Raji (cell line): Measurements from ENCODE around the gene SYCP2.

Experiments used
- POLR2A ChIP-seq: IDR thresholded peaks from 2 replicates; pipeline ENCODE4 v1.6.1; 2011; ENCODE audit warnings: low read depth, low read length, control low read depth; ENCODE audit not compliant: insufficient read depth

The SYCP2 gene

DNA sequence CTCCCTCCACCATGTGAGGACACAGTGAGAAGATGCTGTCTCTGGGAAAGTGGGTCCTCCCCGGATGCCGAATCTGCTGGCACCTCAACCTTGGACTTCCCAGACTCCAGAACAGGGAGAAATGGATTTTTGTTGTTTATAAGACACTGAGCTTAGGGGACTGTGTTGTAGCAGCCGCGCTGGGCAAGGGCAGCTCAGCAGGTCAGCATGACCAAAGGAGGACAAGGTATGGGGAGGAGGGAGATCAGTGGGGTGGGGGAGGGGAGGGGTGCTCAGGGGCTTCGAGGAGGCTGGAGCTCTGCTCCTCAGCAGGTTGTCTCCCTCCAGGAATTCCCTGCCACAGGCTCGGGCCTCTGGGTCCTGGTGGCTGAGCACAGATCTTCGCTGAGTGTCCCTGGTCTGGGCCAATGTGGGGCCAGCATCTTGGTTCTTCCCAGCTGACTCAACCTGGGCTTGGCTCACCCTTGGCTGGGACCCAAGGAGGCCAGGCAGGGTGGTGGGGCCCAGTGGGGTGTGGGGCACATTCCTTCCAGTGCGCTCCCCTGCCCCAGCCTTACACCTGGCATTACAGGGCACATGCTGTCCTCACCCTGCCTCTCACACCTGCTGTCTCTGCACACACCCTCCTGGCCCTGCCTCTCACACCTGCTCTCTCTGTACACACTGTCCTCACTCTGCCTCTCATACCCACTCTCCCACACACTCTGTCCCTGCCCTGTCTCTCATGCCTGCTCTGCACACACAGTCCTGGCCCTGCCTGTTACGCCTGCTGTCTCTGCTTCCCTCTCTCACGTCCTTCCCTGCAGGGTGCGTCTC is 107.3 kb downstream of the SYCP2 start:
- TF ChIP-seq POLR2A = no peak

DNA sequence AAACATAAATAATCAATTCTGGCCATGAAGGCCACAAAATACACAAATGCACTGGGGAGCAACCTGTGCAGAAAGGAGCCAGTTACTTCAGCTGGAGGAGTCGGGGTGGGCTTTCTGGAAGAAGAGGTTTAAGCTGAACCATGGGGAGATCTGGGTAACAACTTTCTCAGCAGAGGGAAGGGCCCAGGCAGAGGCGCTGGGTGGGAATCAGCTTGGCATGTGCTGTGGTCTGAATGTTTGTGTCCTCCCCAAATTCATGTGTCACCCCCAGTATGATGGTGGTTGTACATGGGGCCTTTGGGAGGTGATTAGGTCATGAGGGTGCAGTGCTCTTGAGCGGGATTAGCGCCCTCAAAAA is 107.9 kb downstream of the SYCP2 start:
- no peak for TF ChIP-seq POLR2A

DNA sequence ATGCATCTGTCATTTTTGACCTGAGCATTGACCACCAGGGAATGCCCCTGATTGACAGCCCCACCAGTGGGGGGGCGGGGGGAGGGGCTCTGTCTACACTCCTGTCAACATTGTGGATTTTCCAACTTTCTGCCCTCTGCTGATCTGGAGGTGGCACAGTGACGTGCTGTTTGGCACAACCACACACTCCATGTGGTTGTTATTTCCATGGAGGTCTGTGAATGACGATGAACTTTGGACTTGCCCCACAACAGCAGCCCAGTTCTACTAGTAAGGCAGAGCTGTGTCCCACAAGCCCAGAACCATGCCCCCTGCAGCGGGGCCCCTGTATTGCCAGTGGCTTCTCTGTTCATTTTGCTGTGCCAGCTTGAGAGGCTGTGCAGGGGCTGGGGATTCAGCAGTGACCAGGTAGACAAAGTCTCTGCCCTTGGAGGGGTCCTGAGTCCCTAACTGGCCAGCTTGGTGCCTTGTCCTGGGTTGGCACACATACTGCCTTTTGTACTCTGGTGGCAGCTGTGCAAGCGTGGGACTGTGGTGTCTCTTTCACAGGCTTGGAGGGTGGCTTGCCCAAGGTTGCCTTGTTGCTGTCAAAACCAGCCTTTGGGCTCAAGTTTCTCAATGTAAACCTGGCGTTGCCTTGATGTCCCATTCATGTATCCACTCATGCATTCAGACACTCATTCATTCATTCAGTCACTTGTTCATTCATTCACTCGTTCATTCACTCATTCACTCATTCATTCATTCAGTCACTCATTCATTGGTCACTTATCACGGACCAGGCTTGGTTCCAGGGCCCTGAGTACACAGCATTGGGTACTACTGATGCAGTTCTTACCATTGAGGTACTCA is 108.5 kb downstream of the SYCP2 start:
- no peak for TF ChIP-seq POLR2A

DNA sequence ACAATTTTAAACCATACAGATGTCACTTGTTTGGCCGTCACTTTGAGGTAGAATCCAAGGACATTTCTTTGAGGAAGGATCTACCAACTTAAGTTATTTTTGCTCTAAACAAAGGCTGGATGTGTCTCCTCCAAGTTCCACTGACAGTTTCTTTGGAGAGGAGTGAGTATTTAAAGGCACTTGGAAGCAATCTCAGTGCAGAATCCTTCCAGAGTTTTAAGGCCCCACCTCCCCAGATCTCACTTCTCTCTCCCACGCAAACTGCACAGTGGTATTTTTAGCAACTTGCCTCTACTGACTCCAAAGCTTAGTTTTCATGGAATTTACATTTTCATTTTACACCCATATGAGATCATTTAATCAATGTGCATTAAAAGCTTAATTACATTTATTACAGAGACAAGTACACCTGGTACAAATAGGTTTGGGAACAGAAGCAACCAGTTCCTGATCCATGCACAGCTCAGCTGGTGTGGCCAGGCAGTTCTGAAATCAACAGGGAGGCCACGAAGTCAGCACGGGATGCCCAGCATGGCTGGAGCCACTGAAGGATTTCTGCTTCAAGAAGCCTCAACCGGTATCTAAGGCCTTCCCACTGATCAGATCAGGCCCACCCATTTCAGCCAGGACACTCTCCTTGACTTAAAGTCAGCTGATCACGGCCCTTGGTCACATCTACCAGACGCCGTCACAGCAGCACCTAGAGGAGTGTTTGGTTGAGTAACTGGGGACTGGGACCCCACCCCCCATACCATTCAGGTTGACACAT is 109.8 kb downstream of the SYCP2 start:
- TF ChIP-seq POLR2A = no peak

GRCh38 chr20:59823030-59823423 is 110.4 kb downstream of the SYCP2 start:
- TF ChIP-seq POLR2A = no peak

- no peak for TF ChIP-seq POLR2A
These were observed 111.0 kb downstream of the SYCP2 start for GRCh38 chr20:59822291-59823029.

- TF ChIP-seq POLR2A = no peak
These were observed 111.6 kb downstream of the SYCP2 start for GRCh38 chr20:59821788-59822187.

- no peak for TF ChIP-seq POLR2A
These were observed 112.2 kb downstream of the SYCP2 start for GRCh38 chr20:59821201-59821600.

DNA sequence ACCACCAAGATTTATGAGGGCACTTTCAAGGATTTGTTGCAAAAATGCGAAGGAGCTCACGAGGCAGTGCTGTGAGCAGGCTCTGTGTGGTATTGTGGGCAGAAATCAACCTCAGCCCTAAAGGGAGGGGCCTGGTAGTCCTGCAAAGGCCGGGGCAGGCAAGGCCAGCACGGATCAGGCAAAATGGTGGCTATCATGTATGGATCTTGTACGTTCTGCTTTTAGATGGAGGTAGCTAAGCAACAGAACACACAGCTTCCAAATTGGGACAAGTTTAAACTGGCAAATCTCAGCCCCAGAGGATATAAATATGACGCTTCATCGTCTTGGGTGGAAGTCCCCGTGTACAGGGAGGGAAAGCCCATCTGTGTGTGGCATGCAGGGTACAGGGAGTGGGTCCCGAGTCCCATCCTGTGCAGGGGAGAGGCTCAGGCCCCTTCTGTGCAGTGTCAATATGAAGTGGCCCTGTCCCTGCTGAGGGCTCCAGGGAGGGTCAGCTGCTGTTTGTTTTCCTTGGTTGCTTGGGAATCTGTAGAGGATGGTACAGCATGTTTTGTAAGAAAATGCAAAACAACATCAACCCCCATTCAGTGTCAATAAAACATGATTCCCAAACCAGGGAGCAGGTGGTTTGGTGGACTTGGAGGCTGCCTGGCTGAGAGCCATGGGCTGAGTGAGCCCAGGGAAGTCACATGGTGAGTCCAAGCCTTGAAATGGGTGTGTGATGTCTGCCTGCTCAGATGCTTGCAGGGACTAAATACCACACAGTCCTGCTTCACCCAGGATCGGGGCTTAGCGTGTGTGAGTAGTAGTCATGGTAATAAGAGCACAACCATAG is 113.0 kb downstream of the SYCP2 start:
- TF ChIP-seq POLR2A = no peak

DNA sequence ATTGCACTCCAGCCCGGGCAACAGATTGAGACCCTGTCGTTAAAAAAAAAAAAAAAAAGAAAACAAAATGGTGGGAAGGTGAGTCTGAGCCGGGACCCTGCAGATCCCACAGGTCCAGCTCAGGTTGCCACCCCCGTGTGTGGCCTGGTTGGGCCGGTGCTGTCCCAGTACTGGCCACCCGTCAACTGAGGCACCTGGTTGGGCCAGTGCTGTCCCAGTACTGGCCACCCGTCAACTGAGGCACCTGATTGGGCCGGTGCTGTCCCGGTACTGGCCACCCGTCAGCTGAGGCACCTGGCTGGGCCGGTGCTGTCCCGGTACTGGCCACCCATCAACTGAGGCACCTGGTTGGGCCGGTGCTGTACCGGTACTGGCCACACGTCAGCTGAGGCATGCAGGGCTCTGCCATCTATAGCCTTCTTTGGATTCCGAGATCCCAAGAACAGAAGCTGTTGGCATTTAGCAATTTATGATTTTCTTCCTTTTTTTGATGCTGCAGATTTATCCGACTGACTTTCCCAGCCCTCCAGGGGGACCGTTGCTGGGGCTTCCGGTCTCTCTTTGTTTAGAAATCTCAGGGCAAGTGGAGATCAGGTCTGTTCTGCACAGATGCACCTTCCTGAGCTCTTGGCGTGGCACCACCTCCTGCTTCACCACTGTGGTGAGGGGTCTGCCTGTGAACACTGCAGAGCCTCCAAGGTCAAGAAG is 113.8 kb downstream of the SYCP2 start:
- TF ChIP-seq POLR2A = no peak

GRCh38 chr20:59818911-59819310 is 114.5 kb downstream of the SYCP2 start:
- TF ChIP-seq POLR2A = no peak

DNA sequence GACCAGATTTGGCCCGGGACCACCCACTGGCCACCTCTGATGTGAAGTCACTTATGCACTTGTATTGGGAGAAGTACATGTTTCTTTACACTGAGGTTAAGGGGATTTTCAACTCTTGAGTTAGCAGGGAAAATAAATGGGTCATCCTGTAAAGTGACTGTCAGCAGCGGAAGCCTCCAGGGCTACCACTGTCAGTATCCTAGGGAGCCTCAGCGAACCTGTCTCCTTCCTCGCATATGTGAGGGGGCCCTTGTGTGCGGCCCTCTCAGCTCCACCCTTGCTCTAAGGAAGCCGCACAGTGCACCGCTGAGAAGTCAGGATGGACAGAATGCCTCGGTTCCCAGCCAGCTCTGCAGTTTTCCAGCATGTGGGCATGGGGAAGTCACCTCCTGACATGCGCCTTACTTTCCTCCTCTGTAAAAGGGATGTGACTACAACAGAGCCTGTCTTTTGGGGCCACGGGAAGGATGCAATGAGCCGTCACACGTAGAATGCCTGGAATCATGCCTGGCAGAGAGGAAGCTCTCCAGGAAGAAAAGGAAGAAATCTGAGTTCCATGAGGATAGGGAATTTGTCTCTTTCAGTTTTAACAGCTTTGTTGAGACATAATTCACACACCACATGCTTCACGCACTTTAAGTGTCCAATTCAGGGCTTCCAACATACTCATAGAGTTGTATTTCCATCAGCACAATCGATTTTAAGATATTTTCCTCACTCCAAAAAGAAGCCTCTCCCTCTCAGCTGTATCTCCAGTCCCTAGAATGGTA is 115.4 kb downstream of the SYCP2 start:
- TF ChIP-seq POLR2A = no peak

DNA sequence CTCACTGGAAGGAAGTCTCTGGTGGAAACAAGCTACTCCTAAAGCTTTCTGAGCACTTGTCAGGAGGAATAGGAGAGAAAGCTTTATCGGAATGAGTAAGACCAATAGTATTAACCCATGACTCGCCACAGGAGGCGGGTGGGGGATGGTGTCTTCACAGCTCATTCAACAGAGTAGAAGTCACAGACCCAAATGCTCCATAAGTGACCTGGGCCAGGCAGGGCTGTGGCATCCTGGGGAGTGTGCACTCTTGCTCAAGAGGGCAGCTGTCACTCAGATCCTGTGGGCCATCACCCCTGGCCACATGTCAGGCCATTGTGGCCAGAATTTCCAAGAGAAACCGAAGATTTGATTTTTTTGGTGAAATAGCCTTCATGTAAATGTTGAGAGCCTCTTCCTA is 116.0 kb downstream of the SYCP2 start:
- TF ChIP-seq POLR2A = no peak
